PC-9 (cell line): Measurements from ENCODE around the gene SYNJ2BP. TPM values are rescaled to one million over a fixed set of nuclear protein-coding genes. Genes with fewer than 3 reads are reported as not detected.

Source experiments
- BruUV-seq: library from RNA; stranded (reverse); fragments of 400-500 nt; replicated peaks from 2 replicates; lab custom pipeline; 2021; lab: Mats Ljungman, UMichigan
- CTCF ChIA-PET: fragments of 300-600 bp; sonication (Branson Sonifier 250); formaldehyde crosslinking; loops from one replicate; lab custom pipeline; 2022; ENCODE audit warnings: antibody characterized with exemption; lab: Charles Lee
- POLR2A ChIA-PET: fragments of 300-600 bp; sonication (Branson Sonifier 250); formaldehyde crosslinking; loops from one replicate; lab custom pipeline; 2022; ENCODE audit warnings: antibody characterized with exemption; ENCODE audit not compliant: unreplicated experiment; lab: Charles Lee
- DNase-seq, 2 experiments: peaks; one replicate each; pipeline versions ENCODE4 v3.0.0 to v3.0.0-alpha.2; 2015 to 2022; ENCODE audit warnings: mixed read lengths in 1 of 2
- H2AFZ ChIP-seq: fragments of 200-600 bp; sonication (generic); 2 replicates; pipeline ENCODE4 v1.8.1; 2017; ENCODE audit warnings: antibody characterized with exemption
- H3F3A ChIP-seq: fragments of 200-600 bp; sonication (generic); 2 replicates; pipeline ENCODE4 v1.8.1; 2017; ENCODE audit warnings: antibody characterized with exemption, mild to moderate bottlenecking, low read depth; ENCODE audit not compliant: insufficient read depth
- H3K27ac ChIP-seq: fragments of 200-600 bp; sonication (generic); 2 replicates; pipeline ENCODE4 v1.6.1; 2016; ENCODE audit warnings: mixed run types
- H3K27me3 ChIP-seq: fragments of 200-600 bp; sonication (generic); 2 replicates; pipeline ENCODE4 v1.6.1; 2016; ENCODE audit warnings: low read depth, mixed run types; ENCODE audit not compliant: insufficient read depth
- H3K36me3 ChIP-seq: fragments of 200-600 bp; sonication (generic); 2 replicates; pipeline ENCODE4 v1.6.1; 2016; ENCODE audit warnings: low read depth, mixed run types
- H3K4me1 ChIP-seq: fragments of 200-600 bp; sonication (generic); replicated peaks from 2 replicates; pipeline ENCODE4 v1.6.1; 2016; ENCODE audit warnings: mixed run types; ENCODE audit not compliant: insufficient read depth
- H3K4me2 ChIP-seq: fragments of 200-600 bp; sonication (generic); 2 replicates; pipeline ENCODE4 v1.6.1; 2017; ENCODE audit warnings: mixed run types
- H3K4me3 ChIP-seq: fragments of 200-600 bp; sonication (generic); 2 replicates; pipeline ENCODE4 v1.6.1; 2016; ENCODE audit warnings: mixed run types
- H3K79me2 ChIP-seq: fragments of 200-600 bp; sonication (generic); 2 replicates; pipeline ENCODE4 v1.6.1; 2017; ENCODE audit warnings: low read depth, mixed run types
- H3K9me2 ChIP-seq: fragments of 200-600 bp; sonication (generic); 2 replicates; pipeline ENCODE4 v1.8.1; 2017; ENCODE audit warnings: mild to moderate bottlenecking; ENCODE audit not compliant: insufficient read depth
- H3K9me3 ChIP-seq: fragments of 200-600 bp; sonication (generic); 2 replicates; pipeline ENCODE4 v1.8.1; 2016; ENCODE audit warnings: low read depth; ENCODE audit not compliant: insufficient read depth
- H4K20me1 ChIP-seq: fragments of 200-600 bp; sonication (generic); 2 replicates; pipeline ENCODE4 v1.8.1; 2017; ENCODE audit not compliant: insufficient read depth
- EZH2 ChIP-seq: fragments of 200-600 bp; sonication (generic); IDR thresholded peaks from 2 replicates; pipeline ENCODE4 v1.8.0; 2017; ENCODE audit warnings: antibody characterized with exemption, low read depth
- intact Hi-C: fragments of 100-400 bp; cut with micrococcal nuclease; formaldehyde crosslinking; loops from one replicate; pipeline ENCODE4 v1.10.0; 2022; ENCODE audit not compliant: unreplicated experiment
- total RNA-seq: library from RNA; stranded (reverse); gene quantifications from 2 replicates; pipeline ENCODE4 v1.2.3, GENCODE V29; 2021
- TF ChIP-seq, protein P1 (sequence below): fragments of 200-600 bp; sonication (generic); conservative IDR thresholded peaks from 2 replicates; pipeline ENCODE4 v1.6.1; 2017; ENCODE audit warnings: mixed run types, antibody characterized with exemption, mild to moderate bottlenecking, moderate library complexity

The SYNJ2BP gene
- total RNA-seq, 1 experiment from 2014 or later, result 30.2 TPM

DNA sequence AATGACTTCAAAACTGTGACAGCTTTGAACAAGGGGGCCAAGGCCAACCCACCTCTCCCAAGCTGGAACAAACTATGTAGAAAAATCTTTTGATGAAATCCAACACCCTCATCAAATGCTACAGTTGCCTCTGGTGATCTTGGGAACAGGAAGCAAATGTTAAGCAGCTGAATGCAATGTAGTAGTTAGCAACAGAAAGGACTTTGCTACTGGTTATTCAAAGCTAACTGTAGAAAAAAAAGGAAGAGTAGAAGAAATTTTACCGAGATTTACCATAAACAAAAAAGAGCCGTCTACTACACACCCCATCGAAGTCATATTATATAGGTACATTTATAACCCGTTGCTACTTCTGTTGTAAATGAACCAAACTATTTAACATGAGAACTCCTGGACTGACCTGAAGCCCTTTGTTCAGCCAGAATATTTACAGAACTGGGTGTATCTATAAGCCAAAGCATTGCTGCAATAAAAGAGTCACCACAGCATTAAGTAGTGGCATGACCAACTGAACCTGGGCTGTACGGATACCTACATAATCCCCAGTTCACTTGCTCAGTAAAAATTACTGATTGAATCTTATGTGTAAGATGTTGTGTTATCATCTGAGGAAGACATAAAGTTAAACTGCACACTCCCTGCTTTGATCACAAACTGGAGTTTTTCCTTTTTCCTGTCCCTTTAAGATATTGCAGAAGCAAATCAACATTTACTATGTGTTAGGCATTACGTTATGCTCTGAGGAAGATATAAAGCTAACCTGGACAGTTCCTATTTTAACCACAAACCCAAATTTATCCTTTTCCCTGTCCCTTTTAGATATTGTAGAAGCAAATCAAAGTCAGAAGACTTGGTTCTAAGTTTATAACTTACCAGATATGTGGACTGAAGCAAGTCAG is 25.1 kb downstream of the SYNJ2BP start:
- TF ChIP-seq, protein P1, sequence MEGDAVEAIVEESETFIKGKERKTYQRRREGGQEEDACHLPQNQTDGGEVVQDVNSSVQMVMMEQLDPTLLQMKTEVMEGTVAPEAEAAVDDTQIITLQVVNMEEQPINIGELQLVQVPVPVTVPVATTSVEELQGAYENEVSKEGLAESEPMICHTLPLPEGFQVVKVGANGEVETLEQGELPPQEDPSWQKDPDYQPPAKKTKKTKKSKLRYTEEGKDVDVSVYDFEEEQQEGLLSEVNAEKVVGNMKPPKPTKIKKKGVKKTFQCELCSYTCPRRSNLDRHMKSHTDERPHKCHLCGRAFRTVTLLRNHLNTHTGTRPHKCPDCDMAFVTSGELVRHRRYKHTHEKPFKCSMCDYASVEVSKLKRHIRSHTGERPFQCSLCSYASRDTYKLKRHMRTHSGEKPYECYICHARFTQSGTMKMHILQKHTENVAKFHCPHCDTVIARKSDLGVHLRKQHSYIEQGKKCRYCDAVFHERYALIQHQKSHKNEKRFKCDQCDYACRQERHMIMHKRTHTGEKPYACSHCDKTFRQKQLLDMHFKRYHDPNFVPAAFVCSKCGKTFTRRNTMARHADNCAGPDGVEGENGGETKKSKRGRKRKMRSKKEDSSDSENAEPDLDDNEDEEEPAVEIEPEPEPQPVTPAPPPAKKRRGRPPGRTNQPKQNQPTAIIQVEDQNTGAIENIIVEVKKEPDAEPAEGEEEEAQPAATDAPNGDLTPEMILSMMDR, result no peak
- no peak for TF ChIP-seq EZH2
- H3K36me3 ChIP-seq, result no peaks in the 10 kb centered on the region
- no peak overlapping the region for H3K4me3 ChIP-seq
- H2AFZ ChIP-seq, result no peak overlapping the region
- no peaks in the 10 kb centered on the region for H3K27me3 ChIP-seq
- POLR2A ChIA-PET, result no interaction called here
- H3K9me3 ChIP-seq, result no peaks in the 10 kb centered on the region
- CTCF ChIA-PET, result no interaction called here
- H3F3A ChIP-seq, result no peaks in the 10 kb centered on the region
- H3K79me2 ChIP-seq, result no peaks in the 10 kb centered on the region
- DNase-seq, result no peak
- no peaks in the 10 kb centered on the region for H3K9me2 ChIP-seq
- peaks cover 11% of the 10 kb centered on the region; the same call in 1 of the 2 replicates for H4K20me1 ChIP-seq
- H3K27ac ChIP-seq, result no peak overlapping the region
- no peaks in the 10 kb centered on the region for H3K4me1 ChIP-seq
- intact Hi-C loops, result no loop called here
- H3K4me2 ChIP-seq, result no peak overlapping the region
- BruUV-seq, result no TSS peak

DNA sequence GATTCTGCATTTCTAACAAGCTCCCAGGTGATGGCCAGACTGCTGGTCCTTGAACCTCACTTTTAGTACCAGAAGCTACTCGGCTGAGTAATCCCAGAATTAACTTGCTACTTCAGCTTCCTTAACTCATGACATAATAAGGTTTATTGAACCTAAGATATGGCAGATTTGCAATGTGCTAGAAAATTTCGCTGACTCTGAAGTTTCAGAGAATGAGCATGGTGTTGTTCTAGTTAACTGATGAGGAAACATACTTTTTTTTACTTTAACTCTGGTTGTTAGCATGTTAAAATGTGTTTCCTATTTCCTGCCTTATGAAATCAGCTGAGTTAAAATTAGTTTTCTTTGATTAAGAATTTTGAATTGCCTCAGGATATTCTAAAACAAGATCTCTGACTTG is 34.4 kb downstream of the SYNJ2BP start:
- no TSS peak for BruUV-seq
- H2AFZ ChIP-seq, result no peak overlapping the region
- CTCF ChIA-PET, result no interaction called here

DNA sequence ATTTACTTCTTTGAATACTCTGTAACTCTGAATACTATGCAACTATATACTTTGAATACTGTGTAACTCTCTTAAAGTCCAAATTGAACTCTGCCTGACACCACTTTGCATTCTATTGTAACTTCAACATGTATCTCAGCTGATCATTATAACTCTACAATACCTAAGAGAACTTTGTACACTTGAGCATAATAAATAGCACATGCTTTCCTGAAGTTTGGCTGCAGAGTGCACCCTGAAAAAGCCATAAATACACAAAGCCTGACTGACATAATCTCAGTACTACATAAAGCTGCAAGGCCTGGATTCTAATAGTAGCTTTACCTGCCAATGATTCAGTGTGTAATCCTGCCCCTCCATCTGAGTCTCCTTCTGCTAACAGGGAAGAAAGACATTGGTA is 36.1 kb downstream of the SYNJ2BP start:
- TF ChIP-seq, protein P1, result no peak
- no peak for TF ChIP-seq EZH2
- no TSS peak for BruUV-seq
- Histone ChIP-seq H2AFZ (no peak overlapping the region), H3K9me3 (no peaks in the 10 kb centered on the region), H4K20me1 (no peaks in the 10 kb centered on the region), H3K36me3 (no peaks in the 10 kb centered on the region), H3K9me2 (no peaks in the 10 kb centered on the region), H3F3A (no peaks in the 10 kb centered on the region), H3K4me2 (no peak overlapping the region), H3K27ac (no peak overlapping the region), H3K27me3 (no peaks in the 10 kb centered on the region), H3K79me2 (no peaks in the 10 kb centered on the region), H3K4me1 (no peaks in the 10 kb centered on the region), H3K4me3 (no peak overlapping the region)
- ChIA-PET CTCF (no interaction called here), POLR2A (no interaction called here)
- DNase-seq, result no peak
- intact Hi-C loops, result no loop called here

More for the DNA sequence above, 34.4 kb downstream of the SYNJ2BP start:
- Histone ChIP-seq H3K4me1 (no peaks in the 10 kb centered on the region), H3K9me2 (no peaks in the 10 kb centered on the region), H3K9me3 (no peaks in the 10 kb centered on the region), H3K79me2 (no peaks in the 10 kb centered on the region), H3K27me3 (no peaks in the 10 kb centered on the region), H3K4me3 (no peak overlapping the region), H3F3A (no peaks in the 10 kb centered on the region), H3K36me3 (no peaks in the 10 kb centered on the region), H4K20me1 (no peaks in the 10 kb centered on the region), H3K27ac (no peak overlapping the region), H3K4me2 (no peak overlapping the region)
- no peak for DNase-seq
- TF ChIP-seq, protein P1, result no peak
- TF ChIP-seq EZH2, result no peak
- POLR2A ChIA-PET, result no interaction called here
- intact Hi-C loops, result no loop called here
